ENCODE measurements around the gene NXN.
"Not testable (repeated sequence)": the region's sequence is repeated elsewhere in the genome, so short reads cannot be mapped to it uniquely, and the experiment has no call there.

NXN gene

DNA sequence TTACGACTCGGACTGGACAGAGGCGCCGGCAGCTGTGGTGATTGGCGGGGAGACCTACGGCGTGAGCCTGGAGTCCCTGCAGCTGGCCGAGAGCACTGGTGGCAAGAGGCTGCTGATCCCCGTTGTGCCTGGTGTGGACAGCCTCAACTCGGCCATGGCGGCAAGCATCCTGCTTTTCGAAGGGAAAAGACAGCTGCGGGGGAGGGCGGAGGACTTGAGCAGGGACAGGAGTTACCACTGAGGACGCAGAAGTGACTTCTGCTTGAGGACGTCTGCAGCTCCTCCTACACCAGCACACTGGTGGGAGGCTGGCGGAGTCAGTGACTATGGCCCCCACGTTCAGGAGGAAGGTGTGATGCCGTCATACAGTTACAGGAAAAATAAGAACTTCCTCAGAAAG lies 187.7 kb downstream of the NXN start:
- no peak for DNase-seq

DNA sequence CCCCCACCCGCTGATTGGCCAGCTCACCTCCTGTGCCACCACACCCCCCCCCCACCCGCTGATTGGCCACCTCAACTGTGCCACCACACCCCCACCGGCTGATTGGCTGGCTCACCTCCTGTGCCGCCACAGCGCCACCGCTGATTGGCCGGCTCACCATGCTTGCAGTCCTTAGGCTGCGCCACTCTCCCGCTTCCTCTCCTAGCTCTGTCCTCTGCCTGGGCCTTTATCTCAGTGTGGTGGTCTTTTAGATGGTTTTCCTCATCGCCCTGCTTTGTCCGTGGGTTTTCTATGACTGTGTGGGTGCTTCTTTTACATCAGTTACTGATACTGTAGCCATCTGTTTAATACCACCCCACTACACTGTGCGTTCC lies 188.7 kb downstream of the NXN start:
- DNase-seq: not testable (repeated sequence)

DNA sequence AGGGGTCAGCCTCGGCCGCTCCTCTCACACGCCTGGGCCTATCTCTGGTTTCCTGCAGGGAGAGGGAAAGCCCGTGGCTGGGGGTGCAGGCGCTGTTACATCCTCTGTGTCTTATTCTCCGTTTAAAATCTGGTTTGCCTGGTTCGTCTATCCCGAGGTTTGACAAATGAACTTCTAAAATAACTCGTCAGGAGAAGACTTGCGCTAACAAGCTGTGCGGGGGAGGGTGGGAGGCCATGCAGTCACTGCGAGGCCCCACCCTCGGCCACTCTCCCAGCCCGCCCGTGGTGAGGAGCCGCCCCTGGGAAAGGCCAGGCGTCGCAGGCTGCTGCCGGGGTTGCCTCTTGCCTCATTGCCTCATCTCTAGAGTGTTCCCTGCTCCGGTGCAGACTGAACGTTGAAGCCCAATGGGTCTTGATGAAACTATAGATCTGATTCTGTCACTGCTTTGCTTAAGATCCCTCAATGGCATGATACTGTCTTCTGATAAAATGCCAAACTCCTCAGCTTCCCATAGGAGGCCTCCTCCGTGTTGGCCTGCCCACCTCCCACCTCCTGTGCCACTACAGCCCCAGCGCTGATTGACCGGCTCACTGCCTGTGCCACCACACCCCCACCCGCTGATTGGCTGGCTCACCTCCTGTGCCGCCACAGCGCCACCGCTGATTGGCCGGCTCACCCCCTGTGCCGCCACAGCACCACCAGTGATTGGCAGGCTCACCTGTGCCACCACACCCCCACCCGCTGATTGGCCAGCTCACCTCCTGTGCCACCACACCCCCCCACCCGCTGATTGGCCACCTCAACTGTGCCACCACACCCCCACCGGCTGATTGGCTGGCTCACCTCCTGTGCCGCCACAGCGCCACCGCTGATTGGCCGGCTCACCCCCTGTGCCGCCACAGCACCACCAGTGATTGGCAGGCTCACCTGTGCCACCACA lies 189.4 kb downstream of the NXN start:
- DNase-seq: not testable (repeated sequence)

DNA sequence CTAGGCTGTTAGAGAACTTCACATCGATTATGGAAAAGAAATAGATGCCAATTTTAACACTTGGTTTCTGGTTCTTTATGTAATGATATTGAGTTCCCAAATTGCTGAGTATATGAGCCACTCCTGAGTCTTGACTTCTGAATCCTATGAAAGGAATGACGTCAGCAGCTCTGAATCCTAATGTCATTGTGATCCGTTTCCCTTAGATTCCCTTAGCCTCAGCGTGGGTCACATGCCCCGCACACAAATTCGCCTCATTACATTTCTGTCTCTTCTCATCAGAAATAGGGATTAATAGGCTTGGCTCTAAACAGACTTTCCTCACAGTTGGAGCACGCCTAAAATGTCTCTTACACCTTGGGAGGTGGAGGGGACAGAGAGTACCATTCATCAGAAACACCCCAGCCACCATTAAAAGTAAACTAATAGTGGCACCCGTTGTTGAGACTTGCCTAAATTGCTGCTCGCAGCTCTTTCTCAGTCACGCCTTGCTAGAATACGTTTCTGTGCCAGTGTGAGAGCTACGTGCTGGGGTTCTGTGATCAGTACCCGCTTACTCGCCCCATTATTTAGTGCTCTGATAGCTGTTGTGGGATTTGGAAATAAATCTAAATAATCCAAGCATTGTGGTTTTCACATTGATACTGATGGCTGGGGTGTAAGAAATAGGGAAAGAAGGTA lies 190.3 kb downstream of the NXN start:
- DNase-seq: no peak

DNA sequence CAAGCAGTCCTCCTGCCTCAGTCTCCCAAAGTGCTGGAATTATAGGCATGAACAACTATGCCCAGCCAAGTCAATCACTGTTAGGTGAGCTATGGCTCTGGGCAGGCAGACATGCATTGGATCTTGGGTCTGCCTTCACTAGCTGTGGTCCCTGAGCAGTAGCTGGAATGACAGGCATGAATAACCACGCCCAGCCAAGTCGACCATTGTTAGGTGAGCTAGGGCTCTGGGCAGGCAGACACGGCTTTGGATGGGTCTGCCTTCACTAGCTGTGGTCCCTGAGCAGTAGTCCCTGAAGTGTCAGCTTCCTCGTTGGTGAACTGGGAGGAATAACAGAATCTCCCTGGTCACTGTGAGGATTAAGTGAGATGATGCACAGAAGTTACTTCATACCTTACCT lies 191.0 kb downstream of the NXN start:
- DNase-seq: no peak

DNA sequence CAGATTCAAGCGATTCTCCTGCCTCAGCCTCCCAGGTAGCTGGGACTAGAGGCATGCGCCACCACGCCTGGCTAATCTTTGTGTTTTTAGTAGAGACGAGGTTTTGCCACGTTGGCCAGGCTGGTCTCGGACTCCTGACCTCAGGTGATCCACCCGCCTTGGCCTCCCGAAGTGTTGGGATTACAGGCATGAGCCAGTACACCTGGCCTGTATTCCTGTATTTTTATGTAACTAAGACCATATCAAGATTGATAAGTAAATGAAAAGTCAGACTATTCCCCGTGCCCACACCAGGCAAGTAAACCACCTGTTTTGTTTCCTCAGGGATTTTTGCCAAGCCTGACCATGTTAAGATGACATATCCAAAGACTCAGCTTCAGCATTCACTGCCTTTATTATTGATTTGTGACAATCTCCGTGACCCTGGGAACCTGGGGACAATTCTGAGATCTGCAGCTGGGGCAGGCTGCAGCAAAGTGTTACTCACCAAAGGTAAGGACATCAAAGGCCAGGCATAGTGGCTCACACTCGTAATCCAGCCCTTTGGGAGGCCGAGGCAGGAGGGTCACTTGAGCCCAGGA lies 191.8 kb downstream of the NXN start:
- DNase-seq: no peak

DNA sequence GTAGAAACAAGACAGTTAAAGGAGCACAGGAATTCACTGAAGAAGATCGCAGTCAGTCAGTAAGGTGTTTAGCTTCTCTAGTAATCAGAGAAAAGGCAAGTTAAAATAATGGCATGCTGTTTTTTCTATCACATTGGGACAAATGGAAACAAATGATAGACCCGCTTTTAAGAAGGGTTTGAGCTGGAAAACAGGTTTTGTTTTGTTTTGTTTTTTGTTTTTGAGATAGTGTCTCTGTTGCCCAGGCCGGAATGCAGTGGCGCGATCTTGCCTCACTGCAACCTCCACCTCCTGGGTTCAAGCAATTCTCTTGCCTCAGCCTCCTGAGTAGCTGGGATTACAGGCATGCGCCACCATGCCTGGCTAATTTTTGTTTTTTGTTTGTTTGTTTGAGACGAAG lies 193.7 kb downstream of the NXN start:
- DNase-seq: not testable (repeated sequence)

DNA sequence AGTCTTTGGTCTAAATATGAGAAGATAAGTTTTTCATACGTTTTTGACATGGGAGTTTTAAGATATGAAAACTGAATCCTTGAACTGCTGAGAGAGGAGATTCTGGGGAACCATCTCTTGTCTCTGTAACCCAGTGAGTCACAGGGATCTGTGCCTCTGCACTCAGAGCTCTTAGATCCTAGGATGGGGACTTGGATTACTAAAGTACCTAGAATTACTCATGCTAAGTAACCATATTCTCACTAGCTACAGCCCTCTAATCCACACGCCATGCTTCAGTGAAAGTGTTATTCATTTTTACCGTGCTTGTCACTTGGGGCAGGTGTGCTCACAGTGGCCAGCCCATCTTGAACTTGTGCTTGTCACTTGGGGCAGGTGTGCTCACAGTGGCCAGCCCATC lies 195.4 kb downstream of the NXN start:
- DNase-seq: no peak

DNA sequence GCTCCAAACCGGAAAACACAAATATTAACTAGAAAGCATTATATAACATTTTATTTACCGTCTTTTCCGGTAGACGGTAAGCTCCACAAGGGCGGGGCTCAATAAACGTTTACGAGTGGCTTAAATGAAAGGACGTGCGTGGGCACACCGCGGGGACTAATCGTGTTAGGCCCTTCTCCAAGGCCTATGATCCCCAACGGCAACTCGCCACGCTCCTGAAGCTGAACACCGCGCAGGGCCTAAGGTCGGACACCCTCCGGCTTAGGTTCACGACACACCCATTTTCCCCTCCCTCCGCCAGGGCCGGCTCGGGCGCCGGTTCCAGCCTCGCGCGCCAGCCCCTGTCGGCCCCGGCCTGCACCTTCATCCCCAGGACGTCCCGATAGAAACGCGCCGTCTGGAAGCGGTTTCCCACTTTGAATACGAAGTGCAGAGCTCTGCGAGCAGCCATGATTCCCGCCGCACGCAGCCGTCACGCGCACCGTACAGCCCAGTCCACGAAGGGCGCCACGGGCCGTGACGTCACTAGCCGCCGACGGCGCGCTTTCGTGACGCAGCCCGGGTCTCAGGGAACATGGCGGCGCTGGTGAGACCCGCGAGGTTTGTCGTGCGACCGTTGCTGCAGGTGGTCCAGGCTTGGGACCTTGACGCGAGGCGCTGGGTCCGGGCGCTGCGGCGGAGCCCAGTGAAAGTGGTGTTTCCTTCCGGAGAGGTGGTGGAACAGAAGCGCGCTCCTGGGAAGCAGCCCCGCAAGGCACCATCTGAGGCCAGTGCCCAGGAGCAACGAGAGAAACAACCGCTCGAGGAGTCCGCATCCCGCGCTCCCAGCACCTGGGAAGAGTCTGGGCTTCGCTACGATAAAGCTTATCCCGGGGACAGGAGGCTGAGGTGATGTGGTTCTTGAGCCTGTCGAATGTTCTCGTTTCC lies 197.5 kb downstream of the NXN start, which contains the start of the genes GLOD4 and MRM3:
GLOD4 (minus strand) TSS at position 476 of the 927 bp plus-strand sequence; CDS start at position 451, 25 bp downstream.
MRM3 (plus strand) TSS at position 549 of the 927 bp plus-strand sequence; CDS start at position 575, 26 bp downstream.
- peak; percentile 41 to 45 for DNase-seq

DNA sequence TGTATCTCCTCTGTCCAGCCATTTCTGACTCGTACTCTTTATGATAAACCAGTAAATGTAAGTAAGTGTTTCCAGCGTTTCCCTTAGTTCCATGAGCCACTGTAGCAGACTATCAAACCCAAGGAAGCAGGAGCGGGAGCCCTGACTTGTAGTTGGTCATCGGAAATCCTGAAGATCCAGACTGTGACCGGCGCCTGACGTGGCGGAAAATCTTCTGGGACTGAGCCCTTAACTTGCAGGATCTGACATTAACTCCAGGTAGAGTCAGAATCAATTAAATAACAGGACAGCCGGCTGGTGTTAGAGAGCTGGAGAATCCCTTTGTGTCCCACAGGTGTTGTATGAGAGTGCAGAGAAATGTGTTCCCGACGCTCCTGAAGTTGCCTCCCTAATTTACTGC lies 201.5 kb downstream of the NXN start:
- DNase-seq: no peak

DNA sequence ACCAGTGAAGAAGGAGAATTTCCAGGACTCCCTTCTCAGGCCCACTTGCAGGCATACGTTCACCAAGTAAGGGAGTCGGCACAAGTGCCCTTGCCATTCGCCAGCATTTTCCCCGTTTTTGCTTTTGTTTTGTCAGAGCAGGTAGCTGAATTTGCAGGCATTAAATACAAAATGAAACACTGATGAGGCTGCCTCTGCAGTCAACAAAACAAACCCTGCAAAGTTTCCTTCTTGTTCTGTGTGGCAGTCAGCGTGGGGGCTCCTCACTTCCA lies 205.3 kb downstream of the NXN start:
- DNase-seq: no peak

DNA sequence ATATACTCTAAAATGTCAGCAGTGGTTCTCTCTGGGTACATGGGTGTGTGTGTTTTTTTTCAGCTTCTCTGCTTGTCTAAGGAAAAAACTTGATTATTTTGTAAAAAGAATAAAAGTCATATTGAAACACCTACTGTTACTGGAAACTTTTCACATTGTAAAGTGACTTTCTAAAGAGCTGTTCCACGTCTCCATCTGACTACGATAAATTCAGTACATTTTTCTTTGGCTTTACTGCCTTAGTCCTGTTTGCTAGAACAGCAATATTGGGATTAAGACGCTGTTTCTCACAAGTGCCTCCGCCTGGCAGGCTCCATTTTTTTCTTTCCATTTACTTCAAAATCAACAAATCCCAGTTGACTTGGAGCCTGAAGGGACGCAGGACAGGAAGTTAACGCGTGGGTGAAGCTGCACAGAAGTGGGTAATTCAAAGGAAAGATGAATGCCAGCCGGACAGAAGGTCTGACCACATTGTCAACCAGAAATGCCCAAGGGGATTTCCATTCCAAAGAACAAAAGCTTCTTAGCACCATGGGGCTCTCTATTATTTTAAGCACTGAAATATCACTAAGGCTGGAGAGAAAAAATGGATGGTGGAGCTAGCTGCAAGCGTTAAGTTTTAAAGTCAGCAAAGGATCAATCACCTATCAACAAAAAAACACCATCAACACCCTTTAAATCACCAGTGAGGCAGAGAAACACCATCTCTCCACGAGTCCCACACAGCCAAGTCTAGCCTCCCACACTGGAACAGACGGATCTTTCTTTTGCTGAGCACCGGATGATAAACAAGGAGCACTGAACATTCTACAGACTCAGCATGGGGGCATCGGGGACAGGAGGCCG lies 205.9 kb downstream of the NXN start:
- DNase-seq: no peak

DNA sequence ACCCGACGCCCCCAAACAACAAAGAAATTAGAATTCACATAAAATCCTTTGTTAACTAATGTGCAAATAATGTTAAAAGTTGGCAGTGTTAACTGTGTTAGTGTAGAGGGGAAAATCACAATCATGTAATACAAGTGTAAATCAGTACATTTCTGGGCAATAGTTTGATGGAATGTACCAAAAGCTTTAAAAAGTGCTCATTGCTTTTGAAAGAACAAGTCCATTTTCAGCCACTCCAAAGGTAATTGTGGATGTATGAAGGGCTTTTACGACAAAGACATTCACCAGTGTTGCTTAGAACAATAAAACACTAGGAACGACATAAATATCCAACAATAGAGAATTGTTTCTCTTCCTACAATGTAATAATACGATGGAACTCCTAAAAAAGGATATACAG lies 206.6 kb downstream of the NXN start:
- no peak for DNase-seq

DNA sequence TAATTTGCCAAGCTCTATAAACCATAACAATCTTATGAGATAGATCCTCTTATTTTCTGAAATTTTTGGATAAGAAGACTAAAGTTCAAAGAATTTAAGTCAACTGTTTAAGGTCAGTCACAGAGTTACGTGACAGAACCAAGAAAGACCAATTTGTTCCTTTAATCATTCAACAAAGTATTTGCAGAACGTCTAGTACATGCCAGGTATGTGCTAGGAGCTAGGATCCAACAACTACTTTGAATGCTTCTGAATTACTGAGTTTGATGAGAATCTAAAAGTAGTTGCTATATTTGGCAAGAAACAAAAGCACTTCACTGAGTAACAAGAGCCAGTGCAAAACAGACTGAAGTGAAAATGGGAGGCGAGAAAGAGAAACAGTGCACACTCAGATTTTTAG lies 212.5 kb downstream of the NXN start:
- no peak for DNase-seq

DNA sequence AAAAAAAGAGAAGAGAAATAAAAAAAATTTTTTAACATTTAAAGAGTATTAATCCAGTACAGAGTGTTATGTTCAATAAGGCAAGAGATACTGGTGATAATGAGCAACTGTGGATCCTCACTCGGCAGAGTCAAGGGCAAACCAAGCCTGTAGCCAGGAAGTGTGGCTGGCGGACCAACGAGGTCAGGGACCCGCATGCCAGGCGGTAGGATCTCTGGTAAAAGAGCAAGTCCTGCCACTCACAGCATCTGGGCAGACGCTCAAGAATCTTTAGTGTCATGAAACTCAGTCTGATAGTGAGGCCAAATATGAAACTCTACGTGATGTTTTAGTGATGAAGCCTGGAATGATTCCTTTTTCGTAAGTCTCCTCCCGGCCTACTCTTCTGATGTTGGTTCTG lies 219.2 kb downstream of the NXN start:
- DNase-seq: no peak

DNA sequence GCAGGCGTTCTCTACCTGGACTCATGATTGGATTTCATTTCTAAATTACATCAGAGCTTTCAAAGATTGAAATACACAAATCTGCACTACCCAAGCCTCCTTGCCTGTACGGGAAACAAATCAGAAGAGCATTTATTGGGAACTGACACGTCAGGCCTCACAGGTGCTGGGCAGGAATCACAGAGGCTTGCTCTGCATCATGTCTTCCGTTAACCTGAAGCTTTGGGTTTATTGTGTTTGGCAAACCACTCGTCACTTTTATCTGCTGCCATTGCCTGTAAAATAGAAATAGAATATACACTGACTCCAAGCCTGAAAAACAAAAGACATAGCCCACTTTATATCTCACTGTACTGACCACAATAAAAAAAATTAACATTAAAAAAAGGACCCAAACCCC lies 219.6 kb downstream of the NXN start:
- DNase-seq: no peak

DNA sequence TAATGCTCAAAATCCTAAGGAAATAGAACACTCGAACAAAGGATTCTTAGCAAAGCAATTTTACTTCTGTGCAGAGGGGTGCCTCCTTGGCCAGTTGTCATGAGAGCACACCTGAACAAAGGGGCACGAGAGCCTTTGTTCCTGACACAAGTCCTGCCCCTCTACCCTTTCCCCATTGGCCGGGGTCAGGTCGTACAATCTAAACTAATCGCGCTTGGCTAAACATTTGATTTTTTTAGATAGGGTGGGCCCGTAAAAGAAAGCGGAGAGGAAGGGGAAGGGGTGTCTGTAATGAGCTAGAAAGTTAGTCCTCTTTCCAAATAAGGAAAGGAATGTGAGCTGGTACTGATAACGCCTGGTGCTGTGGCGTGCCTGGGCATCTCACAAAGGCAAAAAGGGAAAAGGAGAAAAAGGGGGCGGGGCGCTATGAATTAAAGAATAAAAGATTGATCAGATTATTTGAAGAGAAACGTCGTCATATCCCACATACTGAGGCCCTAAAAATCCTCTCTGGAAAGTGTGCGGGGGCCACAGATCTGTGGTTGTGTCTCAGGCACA lies 223.5 kb downstream of the NXN start:
- not testable (repeated sequence) for DNase-seq

DNA sequence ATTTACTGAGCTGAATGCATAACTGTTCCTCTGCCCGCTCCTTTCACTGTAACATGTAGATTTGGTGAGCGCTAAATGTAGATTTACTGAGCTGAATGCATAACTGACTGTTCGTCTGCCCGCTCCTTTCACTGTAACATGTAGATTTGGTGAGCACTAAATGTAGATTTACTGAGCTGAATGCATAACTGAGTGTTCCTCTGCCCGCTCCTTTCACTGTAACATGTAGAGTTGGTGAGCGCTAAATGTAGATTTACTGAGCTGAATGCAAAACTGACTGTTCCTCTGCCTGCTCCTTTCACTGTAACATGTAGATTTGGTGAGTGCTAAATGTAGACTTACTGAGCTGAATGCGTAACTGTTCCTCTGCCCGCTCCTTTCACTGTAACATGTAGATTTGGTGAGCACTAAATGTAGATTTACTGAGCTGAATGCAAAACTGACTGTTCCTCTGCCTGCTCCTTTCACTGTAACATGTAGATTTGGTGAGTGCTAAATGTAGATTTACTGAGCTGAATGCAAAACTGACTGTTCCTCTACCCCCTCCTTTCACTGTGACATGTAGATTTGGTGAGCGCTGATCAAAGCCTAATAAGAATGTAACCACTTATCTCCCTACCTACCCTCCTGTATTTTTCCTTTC lies 224.1 kb downstream of the NXN start:
- not testable (repeated sequence) for DNase-seq

DNA sequence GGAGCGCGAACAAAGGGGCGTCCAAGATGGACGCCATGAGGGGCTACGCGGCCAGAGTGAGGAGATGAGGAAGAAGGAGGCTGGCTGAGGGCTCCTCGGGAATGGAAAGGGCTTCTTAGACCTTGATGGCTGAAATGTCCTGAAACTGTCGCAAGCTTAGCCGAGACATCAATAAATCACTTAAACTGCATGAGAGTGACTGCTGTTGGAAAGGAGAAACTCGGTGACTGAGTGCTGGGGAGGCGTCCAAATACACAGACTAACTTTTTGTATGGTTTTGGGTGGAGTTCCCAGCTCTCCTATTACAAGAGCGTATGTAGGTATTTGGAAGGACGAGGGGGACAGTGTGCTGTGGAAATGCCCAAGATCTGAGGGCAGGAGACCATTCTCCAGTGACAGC lies 226.2 kb downstream of the NXN start:
- DNase-seq: no peak

DNA sequence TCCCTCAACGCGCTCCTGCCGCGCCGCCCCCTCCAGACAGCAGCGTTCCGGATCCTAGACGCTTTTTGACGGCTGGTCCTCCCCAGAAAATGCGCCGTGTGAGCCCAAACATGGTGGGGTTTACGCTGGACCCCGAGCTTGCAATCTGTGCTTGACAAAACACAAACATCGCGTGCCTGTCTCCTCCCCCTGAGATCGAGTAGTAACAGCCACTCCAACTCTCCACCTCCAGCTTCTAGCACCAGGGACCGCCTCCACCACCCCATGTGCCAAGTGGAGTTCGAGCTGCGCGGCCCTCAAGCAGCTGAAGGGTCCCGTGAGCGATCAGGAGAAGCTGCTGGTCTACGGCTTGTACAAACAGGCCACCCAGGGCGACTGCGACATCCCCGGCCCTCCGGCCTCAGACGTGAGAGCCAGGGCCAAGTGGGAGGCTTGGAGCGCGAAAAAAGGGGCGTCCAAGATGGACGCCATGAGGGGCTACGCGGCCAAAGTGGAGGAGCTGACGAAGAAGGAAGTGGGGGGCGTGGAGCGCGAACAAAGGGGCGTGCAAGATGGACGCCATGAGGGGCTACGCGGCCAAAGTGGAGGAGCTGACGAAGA lies 226.9 kb downstream of the NXN start:
- peak in 1 of 2 experiments; percentile 12 for DNase-seq

Measured in NCI-H187 (cell line).